Right ventricle myocardium inferior (tissue), 1 donor: ENCODE data around the gene VIM. TPM values are rescaled to one million over a fixed set of nuclear protein-coding genes. Genes with fewer than 3 reads are reported as not detected.
"Not testable (repeated sequence)": the region's sequence is repeated elsewhere in the genome, so short reads cannot be mapped to it uniquely, and the experiment has no call there.

Experiments
- ATAC-seq: fragments of 200-7000 bp; cut with Tn5 transposase; one replicate; pipeline ENCODE4 v1.9.1; 2020; ENCODE audit warnings: mild to moderate bottlenecking, moderate library complexity
- DNase-seq: peaks from one replicate; pipeline ENCODE4 v3.0.0; 2021; ENCODE audit errors: missing footprints
- intact Hi-C: fragments of 100-400 bp; cut with DNase I; formaldehyde crosslinking; loops from one replicate; pipeline ENCODE4 v1.11.0; 2022
- total RNA-seq: library from RNA; stranded (reverse); fragmentation: NEBNext Ultra II Directional; extraction: Animal tissue kit (Norgen Biotek cat#: 25700); gene quantifications from one replicate; pipeline ENCODE4 v1.2.1, GENCODE V29; 2021
- donor health status: DM: no; HTN: yes; CAD: no; lungs with severe emphysema.

Gene VIM
- total RNA-seq, 1 donor from 2014 or later, result 447 TPM

- DNase-seq, result no peak
- no peak for ATAC-seq
- intact Hi-C loops, result no loop called here
These were observed 13.7 kb downstream of the VIM start for GRCh38 chr10:17241611-17242333.

- ATAC-seq (no peak), DNase-seq (no peak)
- intact Hi-C loops, result no loop called here
These were observed 16.8 kb downstream of the VIM start for GRCh38 chr10:17244700-17245365.

- no peak for ATAC-seq
- intact Hi-C loops, result no loop called here
- DNase-seq, result no peak
These were observed 19.2 kb downstream of the VIM start for GRCh38 chr10:17247210-17247609.

GRCh38 chr10:17248964-17249363, 20.9 kb downstream of the VIM start:
- no peak for DNase-seq
- intact Hi-C loops, result no loop called here

GRCh38 chr10:17249820-17250219, 21.8 kb downstream of the VIM start:
- DNase-seq (no peak), ATAC-seq (no peak)
- intact Hi-C loops, result no loop called here

More at GRCh38 chr10:17248964-17249363, 20.9 kb downstream of the VIM start:
- no peak for ATAC-seq

- intact Hi-C loops, result no loop called here
- ATAC-seq (no peak), DNase-seq (no peak)
These were observed 22.7 kb downstream of the VIM start for GRCh38 chr10:17250736-17251135.

GRCh38 chr10:17254543-17255050, 26.6 kb downstream of the VIM start:
- intact Hi-C loops, result loop anchor here (5.0 kb wide), 2 partner anchors 362 to 427 kb away; no protein-coding TSS in a partner anchor
- DNase-seq, ATAC-seq: not testable (repeated sequence)

- DNase-seq (no peak), ATAC-seq (no peak)
- intact Hi-C loops, result loop anchor here (5.0 kb wide), 2 partner anchors 363 to 428 kb away; no protein-coding TSS in a partner anchor
These were observed 27.5 kb downstream of the VIM start for GRCh38 chr10:17255512-17255911.

GRCh38 chr10:17256051-17256450, 28.0 kb downstream of the VIM start:
- DNase-seq (no peak), ATAC-seq (no peak)
- intact Hi-C loops, result loop anchor here (5.0 kb wide), 2 partner anchors 364 to 429 kb away; no protein-coding TSS in a partner anchor

- no peak for DNase-seq
- intact Hi-C loops, result loop anchor here (1.0 to 5.0 kb wide), 3 partner anchors 364 to 429 kb away; no protein-coding TSS in a partner anchor
- no peak for ATAC-seq
These were observed 28.6 kb downstream of the VIM start for GRCh38 chr10:17256627-17257026.

- intact Hi-C loops, result loop anchor here (1.0 to 5.0 kb wide), 3 partner anchors 365 to 430 kb away; no protein-coding TSS in a partner anchor
- ATAC-seq (peak; percentile 82), DNase-seq (no peak)
These were observed 29.7 kb downstream of the VIM start for GRCh38 chr10:17257466-17258321.

- intact Hi-C loops, result no loop called here
- no peak for DNase-seq
- no peak for ATAC-seq
These were observed 34.5 kb downstream of the VIM start for GRCh38 chr10:17262502-17262901.

GRCh38 chr10:17263580-17263979, 35.5 kb downstream of the VIM start:
- no peak for ATAC-seq
- intact Hi-C loops, result no loop called here
- DNase-seq, result no peak

- ATAC-seq (no peak), DNase-seq (no peak)
- intact Hi-C loops, result no loop called here
These were observed 37.4 kb downstream of the VIM start for GRCh38 chr10:17265468-17265867.

- ATAC-seq, DNase-seq, intact Hi-C loops: not testable (repeated sequence)
These were observed 38.5 kb downstream of the VIM start for GRCh38 chr10:17266549-17266948.

GRCh38 chr10:17272648-17273047, 44.6 kb downstream of the VIM start:
- intact Hi-C loops, result no loop called here
- DNase-seq (no peak), ATAC-seq (no peak)

GRCh38 chr10:17273403-17273802, 45.4 kb downstream of the VIM start:
- DNase-seq, result no peak
- intact Hi-C loops, result no loop called here
- no peak for ATAC-seq

GRCh38 chr10:17276756-17277424, 48.8 kb downstream of the VIM start:
- ATAC-seq, result no peak
- intact Hi-C loops, result no loop called here

More at GRCh38 chr10:17276756-17277424, 48.8 kb downstream of the VIM start:
- no peak for DNase-seq
